ENCODE results near the gene TRIM32. TPM values are rescaled to one million over a fixed set of nuclear protein-coding genes. Genes with fewer than 3 reads are reported as not detected.

TRIM32 gene, protein sequence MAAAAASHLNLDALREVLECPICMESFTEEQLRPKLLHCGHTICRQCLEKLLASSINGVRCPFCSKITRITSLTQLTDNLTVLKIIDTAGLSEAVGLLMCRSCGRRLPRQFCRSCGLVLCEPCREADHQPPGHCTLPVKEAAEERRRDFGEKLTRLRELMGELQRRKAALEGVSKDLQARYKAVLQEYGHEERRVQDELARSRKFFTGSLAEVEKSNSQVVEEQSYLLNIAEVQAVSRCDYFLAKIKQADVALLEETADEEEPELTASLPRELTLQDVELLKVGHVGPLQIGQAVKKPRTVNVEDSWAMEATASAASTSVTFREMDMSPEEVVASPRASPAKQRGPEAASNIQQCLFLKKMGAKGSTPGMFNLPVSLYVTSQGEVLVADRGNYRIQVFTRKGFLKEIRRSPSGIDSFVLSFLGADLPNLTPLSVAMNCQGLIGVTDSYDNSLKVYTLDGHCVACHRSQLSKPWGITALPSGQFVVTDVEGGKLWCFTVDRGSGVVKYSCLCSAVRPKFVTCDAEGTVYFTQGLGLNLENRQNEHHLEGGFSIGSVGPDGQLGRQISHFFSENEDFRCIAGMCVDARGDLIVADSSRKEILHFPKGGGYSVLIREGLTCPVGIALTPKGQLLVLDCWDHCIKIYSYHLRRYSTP
- 8.0 TPM for total RNA-seq

DNA sequence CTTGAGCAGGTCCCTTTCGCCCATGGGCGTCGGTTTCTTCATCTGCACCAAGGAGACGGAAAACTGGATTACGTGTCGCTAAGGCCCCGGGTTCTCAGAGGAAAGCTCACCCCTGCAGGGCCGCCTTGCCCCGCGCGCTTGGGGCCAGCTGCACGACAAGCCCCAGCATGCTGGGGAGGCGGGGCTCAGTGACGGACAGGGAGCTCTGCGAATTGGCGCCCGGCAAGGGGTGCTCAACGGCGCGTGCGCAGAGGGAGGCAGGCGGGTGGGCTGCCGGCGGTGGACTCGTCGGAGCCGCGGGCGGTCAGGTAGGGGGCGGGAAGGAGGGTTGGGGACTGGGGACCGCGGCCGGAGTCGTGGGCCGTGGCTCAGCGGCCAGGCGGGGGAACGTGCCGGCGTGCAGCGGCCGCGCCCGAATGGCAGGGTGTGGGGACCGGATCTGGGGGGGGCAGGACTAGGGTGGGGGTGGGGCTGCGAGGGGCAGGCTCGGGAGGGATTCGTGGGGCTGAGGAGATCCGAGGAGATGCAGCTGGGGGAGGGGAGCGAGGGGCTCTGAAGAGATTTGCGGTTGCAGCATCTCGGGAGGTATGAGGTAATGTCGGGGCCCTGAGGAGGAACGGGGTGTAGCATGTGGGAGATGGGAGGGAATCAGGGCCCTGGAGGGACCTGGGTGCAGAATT, at the start of gene TRIM32:
TRIM32 (plus strand) TSS at position 232 of the 680 bp plus-strand sequence. CDS start 10,438 bp downstream, outside the sequence.
- ATAC-seq (peak; percentile 98), DNase-seq (ENCODE audit: low spot score) (peak; percentile 95)

GRCh38 chr9:116639251-116639741, 47.8 kb upstream of the TRIM32 start:
- no peak for DNase-seq (ENCODE audit: low spot score)
- ATAC-seq: no peak

- no peak for ATAC-seq
- DNase-seq (ENCODE audit: low spot score): no peak
These were observed 45.6 kb upstream of the TRIM32 start for GRCh38 chr9:116641292-116642059.

DNA sequence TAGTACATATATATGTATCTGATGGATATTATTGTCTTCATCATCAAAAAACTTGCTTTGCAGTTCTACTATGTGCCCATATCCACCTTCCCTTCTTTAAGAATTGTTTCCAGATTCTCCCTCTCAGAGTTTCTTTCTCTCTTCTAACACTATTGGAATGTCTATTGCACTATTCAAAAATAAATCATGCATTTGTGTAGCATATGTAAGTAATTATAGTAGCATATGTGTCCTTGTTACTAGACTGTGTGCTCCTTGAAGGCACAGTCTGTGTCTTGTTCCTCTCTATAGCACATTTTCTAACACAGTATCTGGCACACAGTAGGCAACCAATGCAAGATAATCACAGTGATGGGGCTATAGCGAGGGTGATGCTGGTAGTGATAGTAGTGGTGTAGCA, 43.4 kb upstream of the TRIM32 start:
- ATAC-seq (no peak), DNase-seq (ENCODE audit: low spot score) (no peak)

GRCh38 chr9:116644091-116644688, 42.9 kb upstream of the TRIM32 start:
- ATAC-seq: no peak

DNA sequence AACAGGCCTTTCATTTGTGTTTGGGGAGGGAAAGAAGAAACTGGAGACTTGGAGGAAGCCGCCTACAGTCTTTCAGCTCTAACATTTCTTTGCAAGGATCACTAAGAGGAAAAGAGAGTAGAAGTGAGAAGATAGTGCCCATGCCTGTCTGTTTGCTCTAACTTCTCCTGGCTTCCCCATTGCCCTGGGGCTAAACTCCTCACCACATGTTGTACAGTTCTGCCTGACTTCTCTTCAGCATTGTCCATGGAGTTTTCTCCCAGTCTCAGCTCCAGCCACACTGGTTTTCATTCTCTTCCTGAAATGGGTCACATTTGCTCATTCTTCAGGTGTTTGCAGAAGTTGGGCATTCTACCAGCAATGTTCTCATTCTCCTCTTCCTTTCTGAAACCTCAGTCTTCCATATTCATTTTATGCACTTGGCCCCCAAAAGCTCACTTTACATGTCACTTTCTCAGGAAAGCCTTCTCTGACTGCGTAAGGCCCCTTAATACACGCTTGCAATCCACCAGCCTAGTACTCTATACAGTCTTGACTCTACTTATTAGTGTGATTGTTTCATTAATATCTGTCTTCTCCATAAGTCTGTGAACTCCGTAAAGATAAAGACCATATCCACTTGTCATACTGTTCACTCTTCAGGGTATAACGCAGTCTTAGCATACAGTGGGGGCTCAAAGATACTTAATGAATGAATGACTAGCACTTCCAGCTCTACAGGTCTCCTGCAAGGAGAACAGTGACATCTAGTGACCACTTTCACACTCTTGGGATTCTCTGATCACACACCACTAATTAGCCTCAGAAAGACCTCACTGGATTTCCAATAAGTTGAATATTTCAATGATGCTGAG, 40.2 kb upstream of the TRIM32 start:
- ATAC-seq: peak; percentile 83
- no peak for DNase-seq (ENCODE audit: low spot score)

More at GRCh38 chr9:116644091-116644688, 42.9 kb upstream of the TRIM32 start:
- no peak for DNase-seq (ENCODE audit: low spot score)

- DNase-seq (ENCODE audit: low spot score) (peak; percentile 80), ATAC-seq (peak; percentile 93)
These were observed 39.6 kb upstream of the TRIM32 start for GRCh38 chr9:116647515-116647809.

GRCh38 chr9:116653348-116654058, 33.6 kb upstream of the TRIM32 start:
- DNase-seq (ENCODE audit: low spot score) (no peak), ATAC-seq (peak; percentile 22)

DNA sequence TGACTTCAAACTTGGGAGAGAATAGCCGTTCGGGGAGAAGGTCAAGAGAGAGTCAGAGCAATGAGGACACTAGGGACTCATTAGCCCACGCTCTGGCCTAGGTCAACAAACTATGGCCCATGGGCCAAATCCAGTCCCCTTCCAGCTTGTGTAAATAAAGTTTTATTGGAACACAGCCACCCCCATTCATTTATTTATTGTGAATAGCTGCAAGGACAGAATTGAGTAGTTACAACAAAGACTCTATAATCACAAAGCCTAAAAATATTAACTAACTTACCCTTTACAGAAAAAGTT, 33.1 kb upstream of the TRIM32 start:
- peak; percentile 93 for ATAC-seq
- peak; percentile 53 for DNase-seq (ENCODE audit: low spot score)

DNA sequence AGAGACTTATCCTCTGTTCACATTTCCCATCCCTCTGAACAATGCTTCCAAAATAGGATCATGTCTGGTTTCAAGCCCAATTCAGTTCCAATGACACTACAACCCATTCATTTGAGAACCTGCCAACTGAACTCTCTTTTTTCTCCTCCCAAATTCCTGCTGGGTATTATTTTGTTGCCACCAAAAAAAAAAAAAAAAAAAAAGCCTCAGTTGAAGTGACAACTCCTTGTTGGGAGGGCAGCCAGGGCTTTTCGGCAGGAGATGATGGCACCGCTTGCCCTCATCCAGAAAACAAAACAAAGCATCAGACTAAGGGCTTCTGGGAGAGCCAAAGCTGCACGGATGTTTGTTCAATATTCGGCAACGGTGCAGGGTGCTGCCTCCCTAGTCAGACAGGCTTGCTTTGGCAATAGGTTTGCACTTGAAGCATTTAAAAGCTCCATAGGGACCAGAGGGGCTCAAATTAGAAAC, 30.6 kb upstream of the TRIM32 start:
- DNase-seq (ENCODE audit: low spot score) (no peak), ATAC-seq (peak; percentile 47)

- DNase-seq (ENCODE audit: low spot score): no peak
- no peak for ATAC-seq
These were observed 30.1 kb upstream of the TRIM32 start for GRCh38 chr9:116656977-116657376.

- DNase-seq (ENCODE audit: low spot score) (no peak), ATAC-seq (no peak)
These were observed 28.8 kb upstream of the TRIM32 start for GRCh38 chr9:116658265-116658664.

DNA sequence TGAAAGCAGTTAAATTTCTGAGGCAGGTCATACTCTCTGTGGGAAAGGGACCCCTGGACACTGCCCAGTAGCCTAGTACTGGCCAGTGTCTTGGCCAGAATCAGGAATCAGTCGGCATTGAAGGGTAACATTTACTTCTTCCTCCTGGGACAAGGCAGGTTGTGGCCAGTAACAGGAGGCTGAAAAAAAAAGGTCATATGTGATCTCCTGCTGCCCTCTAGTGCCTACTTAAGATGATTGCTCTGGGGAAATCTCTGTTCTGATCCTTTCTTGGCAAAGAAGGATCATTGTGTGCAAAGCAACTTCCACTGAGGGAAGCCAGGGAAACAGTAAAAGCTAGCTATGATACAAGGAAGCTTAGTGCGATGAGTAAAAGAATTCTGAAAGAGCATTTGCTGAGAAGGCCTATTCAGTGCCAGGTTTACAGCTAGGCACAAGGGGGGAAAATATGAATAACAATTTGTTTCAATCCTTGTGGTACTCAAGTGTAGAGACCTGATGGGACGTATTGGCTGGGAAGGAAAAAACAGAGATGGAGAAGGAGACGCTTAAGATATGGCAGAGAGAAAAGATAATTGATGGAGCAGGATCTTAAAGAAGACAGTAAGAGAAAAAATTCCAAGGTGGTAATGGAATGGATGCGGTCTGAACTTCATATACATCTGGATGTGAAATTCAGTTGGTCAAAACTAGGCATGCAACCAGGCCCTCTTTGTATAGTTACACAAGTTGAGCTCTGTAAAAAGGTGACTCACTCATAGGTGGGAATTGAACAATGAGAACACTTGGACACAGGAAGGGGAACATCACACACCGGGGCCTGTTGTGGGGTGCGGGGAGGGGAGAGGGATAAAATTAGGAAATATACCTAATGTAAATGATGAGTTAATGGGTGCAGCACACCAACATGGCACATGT, 25.8 kb upstream of the TRIM32 start:
- DNase-seq (ENCODE audit: low spot score) (no peak), ATAC-seq (peak; percentile 98)

- ATAC-seq: no peak
- no peak for DNase-seq (ENCODE audit: low spot score)
These were observed 24.3 kb upstream of the TRIM32 start for GRCh38 chr9:116662646-116663310.

- no peak for DNase-seq (ENCODE audit: low spot score)
These were observed 23.5 kb upstream of the TRIM32 start for GRCh38 chr9:116663581-116663980.

DNA sequence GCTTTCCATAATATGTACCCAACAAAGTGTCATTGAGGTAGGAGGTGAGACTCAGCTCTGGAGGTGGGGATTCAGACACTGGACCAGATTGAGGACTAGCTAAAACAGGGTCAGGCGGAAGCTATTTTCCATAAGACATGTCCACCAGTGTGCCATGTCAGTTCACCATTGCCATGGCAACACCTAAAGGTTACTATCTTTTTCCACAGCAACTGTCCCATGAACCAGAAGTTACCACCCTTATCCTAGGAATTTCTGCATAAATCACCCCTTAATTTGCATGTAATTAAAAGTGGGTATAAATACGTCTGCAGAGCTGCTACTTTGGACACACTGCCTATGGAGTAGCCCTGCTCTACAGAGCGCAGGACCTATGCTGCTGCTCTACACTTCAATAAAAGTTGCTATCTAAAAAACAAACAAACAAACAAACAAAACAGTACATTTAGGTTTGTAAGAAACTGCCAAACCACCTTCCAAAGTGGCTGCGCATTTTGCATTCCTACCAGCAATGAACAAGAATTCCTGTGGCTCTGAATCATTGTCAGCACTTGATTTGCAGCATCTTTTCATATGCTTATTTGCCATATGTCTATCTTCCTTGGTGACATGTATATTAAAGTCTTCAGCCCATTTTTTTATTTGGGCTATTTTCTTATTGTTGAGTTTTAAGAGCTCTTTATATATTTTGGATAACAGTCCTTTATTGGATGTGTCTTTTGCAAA, 18.0 kb upstream of the TRIM32 start:
- ATAC-seq (no peak), DNase-seq (ENCODE audit: low spot score) (no peak)

More at GRCh38 chr9:116663581-116663980, 23.5 kb upstream of the TRIM32 start:
- ATAC-seq: no peak

DNA sequence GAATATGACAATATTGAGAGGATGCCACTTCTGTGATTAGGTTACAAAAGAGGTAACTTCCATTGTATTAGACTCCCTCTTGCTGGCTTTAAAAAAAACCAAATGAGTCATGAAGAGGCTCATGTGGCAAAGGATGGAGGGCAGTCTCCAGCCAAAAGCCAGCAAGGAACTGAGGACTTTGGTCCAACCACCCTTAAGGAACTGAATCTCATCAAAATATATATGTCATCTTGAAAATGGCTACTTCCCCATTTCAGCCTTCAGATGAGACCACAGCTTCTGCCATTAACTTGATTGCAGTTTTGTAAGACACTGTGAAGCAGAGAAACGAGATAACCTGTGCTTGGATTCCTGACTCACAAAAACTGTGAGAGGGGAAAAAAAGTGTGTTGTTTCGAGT, 15.5 kb upstream of the TRIM32 start:
- ATAC-seq: no peak

More for the DNA sequence above, 15.5 kb upstream of the TRIM32 start:
- no peak for DNase-seq (ENCODE audit: low spot score)
